Gastroesophageal sphincter (tissue), 4 donors: ENCODE measurements around the gene IL25. TPM values are rescaled to one million over a fixed set of nuclear protein-coding genes. Genes with fewer than 3 reads are reported as not detected.
A peak's percentile ranks its signal among the peaks of the same experiment; 100 is the strongest.

Experiments
- ATAC-seq: fragments of 150-250 bp; one replicate; pipeline ENCODE4 v1.9.1; 2016; ENCODE audit warnings: mild to moderate bottlenecking, moderate library complexity
- H3K27ac ChIP-seq, 4 donors: fragments of 200-600 bp; sonication (generic) in 3 of 4; 1 replicate in 3 of 4; 2 replicates in 1 of 4; pipeline ENCODE4 v1.5.1; 2016 to 2019
- H3K27me3 ChIP-seq: fragments of 200-600 bp; sonication (generic); one replicate; pipeline ENCODE4 v1.5.1; 2019
- H3K36me3 ChIP-seq, 2 donors: fragments of 200-600 bp; sonication (generic); one replicate each; pipeline ENCODE4 v1.5.1; 2019; ENCODE audit warnings: control low read depth in 1 of 2
- H3K4me1 ChIP-seq, 3 donors: fragments of 200-600 bp; sonication (generic); 1 replicate in 2 of 3; 2 replicates in 1 of 3; pipeline ENCODE4 v1.5.1; 2016 to 2019; ENCODE audit warnings: control low read depth in 2 of 3
- H3K4me3 ChIP-seq, 2 donors: fragments of 200-600 bp; sonication (generic); one replicate each; pipeline ENCODE4 v1.5.1; 2019; ENCODE audit warnings: mild to moderate bottlenecking in 1 of 2, moderate library complexity in 1 of 2
- H3K9me3 ChIP-seq, 3 donors: fragments of 200-600 bp; sonication (generic); one replicate each; pipeline ENCODE4 v1.5.1; 2017 to 2019; ENCODE audit warnings: control low read depth in 2 of 3
- CTCF ChIP-seq, 4 experiments: fragments of 200-600 bp in 2 of 4; fragments of 450-650 bp in 2 of 4; sonication (generic) in 1 of 4; IDR thresholded peaks; one replicate each; pipeline ENCODE4 v1.5.1; 2017 to 2019; ENCODE audit warnings: antibody characterized with exemption in 4 of 4, mild to moderate bottlenecking in 2 of 4, moderate library complexity in 2 of 4
- EP300 ChIP-seq: sonication (generic); formaldehyde crosslinking; IDR thresholded peaks from one replicate; pipeline ENCODE4 v1.6.1; 2017; ENCODE audit warnings: antibody characterized with exemption, mild to moderate bottlenecking
- POLR2A ChIP-seq, 2 donors: fragments of 450-650 bp; IDR thresholded peaks; one replicate each; pipeline ENCODE4 v1.6.1; 2017; ENCODE audit warnings: antibody characterized with exemption in 2 of 2, mild to moderate bottlenecking in 2 of 2, moderate library complexity in 1 of 2
- POLR2AphosphoS5 ChIP-seq: sonication (generic); formaldehyde crosslinking; IDR thresholded peaks from one replicate; pipeline ENCODE4 v1.6.1; 2017; ENCODE audit warnings: antibody characterized with exemption
- WGBS, 2 donors: methylation state at CpG; one replicate each; pipeline ENCODE4 v1.1.5; 2018; ENCODE audit warnings: low coverage in 1 of 2; 5-methylcytosine and 5-hydroxymethylcytosine counted together
- total RNA-seq, 4 donors: library from RNA; depleted of rRNA; stranded (reverse); fragments of >200 nt; gene quantifications; one replicate each; pipeline ENCODE4 v1.1.0, GENCODE V29; 2016

The IL25 gene
- total RNA-seq, 4 donors from 2014 or later: not detected

- H3K4me3 ChIP-seq: no peak overlapping the region
- H3K27me3 ChIP-seq: peaks cover 21% of the 10 kb centered on the region
- H3K9me3 ChIP-seq: no peaks in the 10 kb centered on the region
- H3K36me3 ChIP-seq: no peaks in the 10 kb centered on the region
- ATAC-seq: no peak
- H3K4me1 ChIP-seq: peaks cover 0 to 8% (median 3%) of the 10 kb centered on the region in 3 donors
- 60 to 71% methylated on average over 2 to 4 of the region's 11 CpGs for WGBS, 2 donors
- TF ChIP-seq CTCF (IDR thresholded peaks at IDR 0.05) (no peak), POLR2AphosphoS5 (no peak), POLR2A (IDR thresholded peaks at IDR 0.05) (no peak), EP300 (no peak)
- peak overlapping the region in 1 of 4 donors; percentile 68 for H3K27ac ChIP-seq
Observed at GRCh38 chr14:23378612-23379220, 6.1 kb downstream of the IL25 start.

- Histone ChIP-seq H3K9me3 (no peaks in the 10 kb centered on the region), H3K27ac (no peak overlapping the region), H3K4me1 (peaks cover 0 to 8% (median 3%) of the 10 kb centered on the region in 3 donors), H3K36me3 (no peaks in the 10 kb centered on the region), H3K27me3 (peaks cover 21% of the 10 kb centered on the region), H3K4me3 (no peak overlapping the region)
- TF ChIP-seq POLR2AphosphoS5 (peak; percentile 32), POLR2A (IDR thresholded peaks at IDR 0.05) (no peak), CTCF (IDR thresholded peaks at IDR 0.05) (peak in 3 of 4 experiments; percentile 89 to 98 (median 89))
- 37% methylated on average over 2 of the region's 12 CpGs; no CpG with 5 or more reads in 1 of the 2 donors for WGBS, 2 donors
- ATAC-seq: peak; percentile 58
Observed at GRCh38 chr14:23379366-23380196, 7.0 kb downstream of the IL25 start.

DNA sequence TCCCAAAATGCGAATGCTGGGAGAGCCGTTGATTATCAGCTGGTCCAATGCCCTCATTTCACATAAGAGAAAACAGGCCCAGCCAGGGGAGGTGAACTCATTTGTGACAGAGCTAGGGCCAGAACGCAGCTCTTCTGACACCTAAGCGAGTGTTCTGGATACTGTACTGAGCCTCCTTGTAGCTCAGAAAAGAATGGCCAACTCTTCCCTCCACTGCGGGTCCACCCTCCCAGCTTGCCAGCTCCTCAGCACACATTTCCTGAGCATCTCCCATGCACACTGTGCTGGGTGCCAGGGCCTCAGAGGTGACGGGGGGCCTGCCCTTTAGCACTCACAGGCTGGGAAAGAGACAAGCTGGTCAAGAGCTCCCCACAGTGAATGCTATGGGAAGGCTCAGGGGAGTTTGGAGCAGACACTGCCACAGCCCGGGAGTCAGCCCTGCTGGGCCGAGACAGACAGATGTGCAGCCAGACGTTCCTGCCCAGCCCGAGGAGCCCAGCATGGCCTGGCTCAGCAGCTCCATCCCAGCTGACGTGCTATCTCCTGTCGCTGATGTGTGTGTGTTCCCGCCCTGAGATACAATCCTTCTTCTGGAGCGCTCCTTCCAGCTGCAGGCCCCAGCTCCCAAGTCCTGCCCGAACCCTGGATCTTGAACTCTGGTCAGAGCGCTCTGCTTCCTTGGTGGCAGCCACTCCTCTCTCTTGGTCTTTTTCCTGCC is 7.7 kb downstream of the IL25 start:
- TF ChIP-seq POLR2AphosphoS5 (no peak), EP300 (no peak), CTCF (IDR thresholded peaks at IDR 0.05) (no peak), POLR2A (IDR thresholded peaks at IDR 0.05) (no peak)
- Histone ChIP-seq H3K36me3 (no peaks in the 10 kb centered on the region), H3K9me3 (no peaks in the 10 kb centered on the region), H3K27ac (no peak overlapping the region), H3K4me3 (no peak overlapping the region), H3K27me3 (peaks cover 21% of the 10 kb centered on the region), H3K4me1 (peaks cover 0 to 8% (median 3%) of the 10 kb centered on the region in 3 donors)
- no peak for ATAC-seq
- 40 to 60% methylated on average over 1 to 5 of the region's 16 CpGs for WGBS, 2 donors

DNA sequence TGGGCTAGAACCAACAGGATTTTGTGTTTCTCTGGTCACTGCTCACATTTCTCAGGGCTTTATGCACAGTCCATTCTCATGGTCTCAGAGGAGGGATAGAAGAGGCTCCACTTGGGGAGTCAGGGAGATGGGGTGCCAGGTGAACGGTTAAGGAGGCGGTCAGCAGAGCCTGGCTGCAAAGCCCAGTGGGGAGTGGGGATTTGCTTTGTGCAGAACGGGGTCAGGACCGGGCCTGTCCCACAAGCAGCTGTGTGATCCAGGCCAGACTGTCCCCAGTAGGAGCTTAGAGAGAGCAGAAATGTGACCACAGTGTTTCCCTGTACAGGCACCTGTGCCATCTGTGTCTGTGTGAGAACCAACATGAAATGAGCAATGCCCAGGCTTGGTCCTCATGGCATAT is 8.4 kb downstream of the IL25 start:
- peaks cover 0 to 8% (median 3%) of the 10 kb centered on the region in 3 donors for H3K4me1 ChIP-seq
- no peak overlapping the region for H3K27ac ChIP-seq
- peaks cover 21% of the 10 kb centered on the region for H3K27me3 ChIP-seq
- WGBS, 2 donors: 63% methylated on average over 3 of the region's 4 CpGs; no CpG with 5 or more reads in 1 of the 2 donors
- H3K36me3 ChIP-seq: no peaks in the 10 kb centered on the region
- ATAC-seq: no peak
- TF ChIP-seq EP300 (no peak), CTCF (IDR thresholded peaks at IDR 0.05) (no peak)
- H3K9me3 ChIP-seq: no peaks in the 10 kb centered on the region
- H3K4me3 ChIP-seq: no peak overlapping the region
